Activated naive CD8-positive, alpha-beta T cell treated with anti-CD3 and anti-CD28 coated beads, Interleukin-2, amount 50 U/mL, for 16 hours (primary cell): ENCODE data around the gene USP35.
"Not testable (repeated sequence)": the region's sequence is repeated elsewhere in the genome, so short reads cannot be mapped to it uniquely, and the experiment has no call there.

ENCODE experiments used
- DNase-seq: peaks from one replicate; pipeline ENCODE4 v3.0.0-alpha.2; 2020; ENCODE audit warnings: low read depth, low spot score

Gene USP35

DNA sequence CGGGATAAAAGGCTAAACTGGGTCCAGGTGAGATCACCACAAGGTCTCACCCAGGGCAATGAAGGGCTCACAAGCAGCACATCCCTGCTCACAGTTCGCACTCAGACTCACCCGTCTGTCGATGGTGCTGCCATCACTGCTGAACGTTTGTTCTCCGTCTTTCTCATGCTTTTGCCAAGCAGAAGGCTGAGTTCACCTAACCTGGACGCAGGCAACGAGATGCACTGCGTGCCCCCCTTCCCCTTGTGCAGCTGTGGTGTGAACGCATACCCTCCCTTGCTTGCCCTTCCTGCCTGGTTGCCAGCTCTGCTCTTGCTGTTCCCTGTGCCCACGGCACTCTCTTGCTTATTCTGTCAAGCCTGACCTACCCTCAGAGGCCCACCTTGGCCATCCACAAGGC is 18.3 kb upstream of the USP35 start:
- no peak for DNase-seq

DNA sequence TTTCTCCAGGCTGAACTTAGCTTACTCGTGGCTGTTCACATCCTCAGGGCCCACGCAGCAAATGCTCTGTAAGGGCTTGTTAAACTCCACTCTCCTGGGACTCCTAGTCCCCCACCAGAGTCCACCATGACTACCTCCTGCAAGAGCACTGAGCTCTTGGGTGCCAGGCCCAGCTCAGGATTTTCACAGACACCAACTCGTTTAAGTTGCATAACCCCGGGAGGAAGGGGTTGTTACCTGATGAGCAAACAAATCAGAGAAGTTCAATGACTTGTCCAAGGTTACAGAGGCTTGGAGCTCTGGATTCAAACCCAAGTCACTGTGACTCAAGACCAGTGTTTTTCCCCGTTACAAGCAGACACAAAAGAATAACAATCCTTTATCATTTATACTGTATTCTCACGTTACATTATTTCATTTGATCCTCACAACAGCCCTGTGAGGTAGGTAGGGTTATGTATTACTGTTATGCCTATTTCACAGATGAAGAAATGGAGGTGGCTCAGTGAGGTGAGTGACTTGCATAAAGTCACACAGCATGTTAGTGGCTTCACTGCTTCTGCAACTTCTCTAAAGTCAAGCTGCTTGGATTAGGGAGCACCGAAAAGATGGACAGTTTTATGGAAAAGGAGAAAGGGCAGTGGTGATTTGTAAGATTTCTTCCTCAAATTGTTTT is 17.7 kb upstream of the USP35 start:
- no peak for DNase-seq

DNA sequence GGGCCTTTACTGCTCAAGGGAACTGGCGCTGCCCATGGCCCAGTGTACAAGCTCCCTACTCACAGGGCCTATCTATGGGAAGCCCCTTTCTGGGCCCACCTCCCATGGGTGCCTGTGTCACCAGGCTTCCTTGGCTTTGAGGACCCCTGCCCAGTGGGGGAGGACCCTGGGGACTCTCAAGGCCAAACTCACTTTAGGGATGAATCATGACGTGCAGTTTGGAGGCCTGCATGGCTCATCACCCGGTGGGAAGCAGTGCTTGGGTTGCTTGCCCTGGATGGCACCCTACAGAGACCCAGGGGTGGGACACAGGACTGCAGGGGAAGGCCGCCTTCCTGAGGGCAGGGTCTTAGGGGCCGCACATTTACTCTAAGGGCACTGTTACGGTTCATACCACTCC is 16.8 kb upstream of the USP35 start:
- DNase-seq: no peak

DNA sequence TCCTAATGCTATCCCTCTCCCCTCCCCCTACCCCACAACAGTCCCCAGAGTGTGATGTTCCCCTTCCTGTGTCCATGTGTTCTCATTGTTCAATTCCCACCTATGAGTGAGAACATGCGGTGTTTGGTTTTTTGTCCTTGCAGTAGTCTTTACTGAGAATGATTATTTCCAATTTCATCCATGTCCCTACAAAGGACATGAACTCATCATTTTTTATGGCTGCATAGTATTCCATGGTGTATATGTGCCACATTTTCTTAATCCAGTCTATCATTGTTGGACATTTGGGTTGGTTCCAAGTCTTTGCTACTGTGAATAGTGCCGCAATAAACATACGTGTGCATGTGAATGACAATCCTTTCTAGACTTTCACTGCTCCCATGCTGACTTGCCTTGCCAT is 12.9 kb upstream of the USP35 start:
- not testable (repeated sequence) for DNase-seq

DNA sequence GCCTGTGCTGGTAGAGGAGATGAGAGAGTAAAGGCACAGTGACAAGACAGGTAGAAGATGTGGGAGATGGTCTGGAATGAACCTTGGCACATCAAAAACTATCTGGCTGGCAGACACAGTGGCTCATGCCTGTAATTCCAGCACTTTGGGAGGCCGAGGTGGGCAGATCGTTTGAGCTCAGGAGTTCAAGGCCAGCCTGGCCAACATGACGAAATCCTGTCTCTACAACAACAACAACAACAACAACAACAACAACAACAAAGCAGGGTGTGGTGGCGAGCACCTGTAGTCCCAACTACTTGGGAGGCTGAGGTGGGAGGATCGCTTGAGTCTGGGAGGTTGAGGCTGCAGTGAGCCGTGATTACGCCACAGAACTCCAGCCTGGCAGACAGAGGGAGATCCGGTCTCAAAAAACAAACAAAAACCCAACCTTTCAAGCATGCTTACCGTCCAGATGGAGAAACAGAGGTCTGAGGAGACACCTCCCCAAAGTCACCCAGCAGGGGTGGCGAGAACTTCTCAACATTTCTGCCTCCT is 12.0 kb upstream of the USP35 start:
- DNase-seq: no peak

DNA sequence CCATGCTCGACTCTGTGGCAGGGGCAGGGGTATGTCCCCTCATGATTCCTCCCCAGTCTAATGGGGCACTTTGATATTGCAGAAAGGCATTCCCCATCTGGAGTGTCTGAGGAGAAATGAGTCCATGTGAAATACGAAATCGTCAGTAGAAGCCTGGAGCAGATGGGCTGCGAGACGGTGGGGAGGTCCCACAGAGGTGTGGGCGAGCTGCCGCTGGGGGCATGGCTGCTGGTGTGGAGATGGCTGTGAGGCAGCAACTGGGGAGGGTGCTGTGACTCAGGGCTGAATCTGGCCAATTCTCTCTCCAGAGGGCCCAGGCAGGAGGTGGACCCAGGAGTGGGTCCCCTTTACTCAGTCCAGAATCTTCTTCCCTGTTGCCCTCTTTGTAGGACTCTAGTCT is 11.5 kb upstream of the USP35 start:
- no peak for DNase-seq

DNA sequence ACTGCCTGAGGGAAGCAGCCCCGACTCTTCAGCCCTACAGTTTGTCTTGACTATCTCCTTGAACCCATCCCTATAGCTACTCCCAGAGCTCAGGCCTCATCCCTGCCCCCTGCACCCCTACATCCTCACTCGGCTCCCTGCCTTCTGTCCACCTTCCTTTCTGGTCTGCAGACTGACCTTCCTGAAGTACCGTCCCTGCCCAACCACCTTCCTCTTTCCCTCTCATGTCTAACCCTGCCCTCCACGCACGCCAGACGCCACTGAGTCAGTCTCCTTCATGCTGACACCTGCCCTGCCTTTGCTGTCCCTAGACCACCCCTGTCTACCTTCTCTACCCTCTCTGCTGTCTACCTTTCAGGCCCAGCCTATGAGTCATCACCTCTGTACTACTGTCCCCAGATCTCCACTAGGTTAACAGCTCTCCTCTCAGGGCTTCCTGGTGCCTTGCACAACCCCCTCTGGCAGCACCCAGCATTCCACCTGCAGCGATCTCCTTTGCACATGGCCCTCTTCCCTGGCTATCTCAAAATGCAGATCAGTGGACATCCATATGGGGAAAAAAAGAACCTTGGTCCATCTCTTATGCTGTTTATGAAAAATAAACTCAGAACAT is 9.2 kb upstream of the USP35 start:
- DNase-seq: no peak

DNA sequence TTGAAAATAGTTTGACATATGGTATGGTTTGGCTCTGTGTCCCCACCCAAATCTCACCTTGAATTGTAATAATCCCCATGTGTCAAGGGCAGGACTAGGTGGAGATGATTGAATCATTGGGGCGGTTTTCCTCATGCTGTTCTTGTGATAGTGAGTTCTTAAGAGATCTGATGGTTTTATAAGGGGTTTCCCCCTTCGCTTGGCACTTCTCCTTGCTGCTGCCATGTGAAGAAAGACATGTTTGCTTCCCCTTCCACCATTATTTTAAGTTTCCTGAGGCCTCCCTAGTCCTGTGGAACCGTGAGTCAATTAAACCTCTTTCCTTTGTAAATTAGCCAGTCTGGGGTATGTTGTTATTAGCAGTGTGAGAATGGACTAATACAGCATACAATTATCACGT is 8.0 kb upstream of the USP35 start:
- DNase-seq: no peak

DNA sequence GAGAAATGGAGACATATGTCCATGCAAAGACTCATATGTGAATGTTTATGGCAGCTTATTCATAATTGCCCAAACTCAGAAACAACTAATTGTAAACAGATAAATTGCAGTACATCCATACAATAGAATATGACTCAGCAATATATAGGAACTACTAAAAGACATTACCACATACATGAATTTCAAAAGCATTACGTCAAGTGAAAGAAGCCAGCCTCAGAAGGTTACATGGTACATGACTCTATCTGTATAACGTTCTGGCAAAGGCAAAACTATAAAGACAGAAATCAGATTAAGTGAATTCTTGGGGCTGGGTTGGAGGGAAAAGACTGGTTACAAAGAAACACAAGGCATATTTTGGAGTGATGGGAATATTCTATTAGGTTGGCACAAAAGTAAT is 7.5 kb upstream of the USP35 start:
- no peak for DNase-seq

DNA sequence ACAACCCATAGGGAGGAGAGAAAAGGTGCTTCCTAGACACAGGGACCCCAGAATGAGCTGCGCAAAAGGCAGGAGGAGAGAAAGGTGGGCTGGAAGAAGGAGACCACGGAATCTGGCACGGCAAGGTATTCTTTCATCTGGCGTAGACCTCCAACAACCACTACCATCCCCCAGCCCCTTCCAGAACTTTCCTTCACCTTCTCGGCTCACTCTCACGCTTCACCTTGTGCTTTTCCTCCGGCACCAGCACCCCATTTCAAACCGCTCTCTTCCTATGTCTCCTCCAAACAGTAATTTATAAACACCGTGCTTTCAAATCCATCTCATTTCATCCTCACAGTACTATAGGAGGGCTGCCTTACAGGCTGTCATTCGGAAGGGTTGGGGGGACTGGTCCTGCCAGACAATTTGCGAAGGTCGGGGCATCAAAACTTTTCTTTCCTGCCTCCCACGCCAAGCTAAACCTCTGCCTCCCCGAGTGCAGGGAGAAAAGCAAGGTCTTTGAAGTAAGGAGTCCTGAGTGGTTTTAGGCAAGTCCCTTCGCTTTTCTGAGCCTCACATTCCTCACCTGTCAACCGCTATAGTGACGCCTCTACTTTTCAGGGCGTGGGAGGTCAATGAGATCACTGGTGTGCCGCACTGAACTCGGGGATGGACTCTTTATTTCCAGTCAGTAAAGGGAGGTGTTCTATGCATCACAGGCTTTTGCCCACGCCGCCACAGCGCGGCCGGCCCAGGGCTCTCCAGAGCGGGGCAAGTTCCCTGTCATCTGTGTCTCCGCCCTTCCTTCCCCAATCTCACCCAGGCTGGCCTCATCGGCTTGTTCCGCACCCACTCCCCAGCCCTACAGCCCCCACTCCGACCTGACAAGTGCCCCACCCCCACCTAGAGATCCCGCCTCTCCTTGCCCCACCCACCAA is 1.1 kb upstream of the USP35 start:
- DNase-seq: peak; percentile 54

DNA sequence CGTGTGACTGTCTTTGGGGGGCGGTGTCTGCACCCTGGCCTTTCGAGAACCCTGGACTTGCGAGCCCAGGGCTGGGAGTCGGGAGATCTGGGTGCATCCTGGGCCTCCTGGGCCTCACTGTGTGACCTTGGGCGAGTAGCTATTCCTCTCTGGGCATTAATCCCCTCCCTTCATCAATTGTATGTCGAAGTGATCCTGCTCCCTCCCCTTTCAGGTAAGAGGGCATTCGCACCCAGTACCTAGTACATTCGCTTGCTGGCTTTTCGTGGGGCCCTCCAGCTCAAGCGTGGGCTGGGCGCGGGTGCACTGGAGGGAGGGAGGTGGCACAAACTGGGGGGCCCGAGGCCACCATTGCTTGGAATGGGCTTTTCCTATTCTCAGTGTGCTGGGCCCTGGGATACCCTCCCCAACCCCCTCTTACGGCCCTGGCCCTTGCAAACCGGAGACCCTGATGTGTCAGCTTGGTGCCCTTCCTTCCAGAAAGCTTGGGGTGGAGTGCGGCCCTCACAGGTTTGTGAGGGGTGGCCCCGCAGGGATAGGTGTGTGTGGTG is 530 bp downstream of the USP35 start:
- DNase-seq: no peak

DNA sequence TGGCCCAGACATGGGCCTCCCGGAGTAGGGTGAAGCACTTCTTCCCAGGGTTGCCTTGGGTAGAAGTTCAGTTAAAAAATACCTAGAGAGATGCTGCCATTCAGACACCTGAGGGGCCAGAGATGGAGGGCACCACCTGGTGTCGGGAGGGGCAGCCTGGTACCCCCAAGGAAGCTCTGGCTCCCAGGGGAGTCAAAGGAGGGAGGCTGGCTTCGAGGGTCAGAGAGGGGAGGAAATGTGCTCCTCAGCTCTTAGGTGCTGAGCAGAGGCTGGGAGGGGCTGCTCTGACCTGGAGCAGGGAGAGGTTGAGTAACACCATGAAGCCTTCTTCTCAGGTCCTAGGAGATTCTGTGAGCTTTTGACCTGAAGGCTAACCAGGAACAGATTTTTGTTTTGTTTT is 1.1 kb downstream of the USP35 start:
- no peak for DNase-seq

DNA sequence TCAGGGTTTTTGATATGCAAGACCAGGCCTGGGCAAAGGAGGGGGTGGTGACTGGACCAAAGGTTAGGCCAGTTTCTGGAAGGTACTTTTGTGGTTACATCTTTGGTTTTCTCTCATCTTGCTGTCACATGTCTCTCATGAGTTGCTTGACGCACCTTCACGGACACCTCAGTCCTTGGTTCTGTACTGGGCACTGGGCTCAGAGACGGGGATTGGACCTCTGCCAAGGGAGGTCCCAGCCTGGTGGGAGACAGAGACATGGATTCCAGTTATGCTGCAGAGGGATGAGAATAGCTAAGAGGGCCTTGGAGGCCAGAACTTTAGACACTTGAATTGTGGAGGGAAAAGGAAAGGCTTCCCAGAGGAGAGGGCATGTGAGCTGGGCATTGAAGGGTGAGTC is 1.7 kb downstream of the USP35 start:
- DNase-seq: no peak

DNA sequence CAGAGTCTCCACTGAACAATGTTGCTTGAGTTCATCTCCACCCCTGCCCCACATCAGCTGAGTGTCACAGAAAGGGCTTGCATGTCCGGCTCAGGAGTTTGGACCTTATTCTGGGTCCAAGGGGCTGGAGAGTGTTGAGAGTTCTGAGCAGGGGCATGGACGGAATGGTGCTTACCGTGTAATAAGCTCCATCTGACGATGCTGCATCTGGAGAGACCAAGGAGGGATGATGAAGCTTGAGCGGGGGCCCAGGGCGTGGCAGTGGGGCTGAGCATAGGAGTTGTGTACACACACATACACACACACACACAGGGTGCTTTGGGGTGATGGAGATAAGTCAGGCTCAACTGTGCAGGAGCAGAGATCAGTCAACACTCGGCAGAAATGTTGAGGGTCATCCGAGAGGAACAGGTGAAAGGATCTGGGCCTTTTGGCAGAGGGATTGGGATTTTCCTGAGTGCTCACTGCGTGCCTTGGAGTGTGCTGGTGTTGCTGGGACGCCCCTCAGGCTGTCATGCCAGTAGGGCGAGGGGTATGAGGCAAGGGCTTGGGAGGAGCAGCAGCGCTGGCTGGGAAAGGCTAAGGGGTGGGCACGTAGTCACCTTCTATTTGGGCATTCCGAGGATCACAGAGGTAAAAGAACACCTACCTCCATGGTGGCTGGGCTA is 2.3 kb downstream of the USP35 start:
- no peak for DNase-seq

DNA sequence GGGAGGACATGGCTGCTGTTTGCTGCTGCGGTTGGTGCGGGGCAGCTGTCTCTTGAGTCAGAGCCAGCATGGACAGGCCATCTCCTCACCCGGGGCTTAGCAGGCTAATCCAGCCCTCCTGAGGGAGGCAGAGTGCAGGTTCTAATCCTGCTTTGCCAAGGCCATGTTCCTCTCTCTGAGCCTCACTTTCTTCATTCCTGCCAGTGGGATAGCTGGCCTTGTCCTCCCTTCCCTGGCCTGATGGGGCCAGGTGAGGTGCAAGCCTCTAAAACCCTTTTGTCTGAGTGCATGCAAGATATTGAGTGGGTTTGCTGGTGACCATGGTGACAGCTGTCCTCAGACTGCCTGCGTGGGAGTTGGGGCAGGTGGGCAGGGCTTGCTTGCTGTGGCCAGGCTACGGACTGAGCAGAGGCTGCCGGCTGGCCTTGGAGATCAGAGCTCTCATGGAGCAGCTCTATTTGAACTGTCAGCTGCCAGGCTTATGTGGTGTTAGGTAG is 3.6 kb downstream of the USP35 start:
- DNase-seq: no peak

DNA sequence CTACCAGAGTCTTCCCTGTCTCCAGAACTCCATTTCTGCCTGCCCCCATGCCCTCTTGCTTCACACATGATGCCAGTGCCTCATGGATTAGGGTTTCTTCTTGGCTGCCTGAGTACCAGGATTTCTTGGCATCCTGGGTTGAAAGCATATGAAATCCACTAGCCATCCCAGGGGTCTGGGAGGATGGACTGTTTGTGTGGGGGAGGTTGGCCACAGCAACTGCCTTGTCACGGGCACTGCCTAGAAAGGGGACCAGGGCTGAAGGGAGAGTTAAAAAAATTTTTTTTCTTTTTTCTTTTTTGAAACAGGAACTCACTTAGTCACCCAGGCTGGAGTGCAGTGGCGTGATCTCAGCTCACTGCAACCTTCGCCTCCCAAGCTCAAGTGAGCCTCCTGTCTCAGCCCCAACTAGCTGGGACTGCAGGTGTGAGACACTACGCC is 4.2 kb downstream of the USP35 start:
- no peak for DNase-seq

DNA sequence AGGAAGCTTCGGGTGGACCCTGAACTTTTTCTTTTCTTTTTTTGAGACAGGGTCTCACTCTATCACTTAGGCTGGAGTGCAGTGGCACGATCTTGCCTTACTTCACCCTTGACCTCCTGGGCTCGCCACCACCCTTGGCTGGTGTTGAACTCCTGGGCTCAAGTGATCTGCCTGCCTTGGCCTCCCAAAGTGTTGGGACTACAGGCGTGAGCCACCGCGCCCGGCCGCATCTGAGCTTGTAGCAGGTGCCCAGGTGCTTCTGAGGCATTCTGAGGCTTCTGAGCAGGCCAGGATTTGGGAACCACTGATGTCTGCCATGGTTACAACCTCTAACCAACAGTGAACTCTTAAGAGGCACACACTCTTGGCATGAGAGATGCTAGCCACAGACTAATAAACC is 5.1 kb downstream of the USP35 start:
- no peak for DNase-seq

DNA sequence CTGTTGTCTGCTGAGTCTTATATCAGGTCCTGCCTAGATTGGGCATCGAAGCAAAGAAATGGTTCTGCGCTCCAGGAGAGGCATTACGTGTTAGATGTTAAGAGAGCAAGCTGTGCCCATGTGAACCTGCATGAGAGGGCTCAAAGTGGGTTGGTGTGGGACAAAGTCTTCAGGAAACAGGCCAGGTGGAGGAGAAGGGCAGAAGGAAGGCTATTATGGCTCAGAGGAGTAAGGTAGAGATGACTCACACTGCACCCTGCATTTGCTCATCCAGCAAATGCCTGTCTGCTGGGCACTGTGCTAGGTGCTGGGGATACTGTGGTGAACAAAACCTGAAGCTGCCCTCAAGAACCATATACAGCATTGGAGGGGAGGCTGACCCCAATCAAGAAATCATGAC is 5.8 kb downstream of the USP35 start:
- DNase-seq: no peak

DNA sequence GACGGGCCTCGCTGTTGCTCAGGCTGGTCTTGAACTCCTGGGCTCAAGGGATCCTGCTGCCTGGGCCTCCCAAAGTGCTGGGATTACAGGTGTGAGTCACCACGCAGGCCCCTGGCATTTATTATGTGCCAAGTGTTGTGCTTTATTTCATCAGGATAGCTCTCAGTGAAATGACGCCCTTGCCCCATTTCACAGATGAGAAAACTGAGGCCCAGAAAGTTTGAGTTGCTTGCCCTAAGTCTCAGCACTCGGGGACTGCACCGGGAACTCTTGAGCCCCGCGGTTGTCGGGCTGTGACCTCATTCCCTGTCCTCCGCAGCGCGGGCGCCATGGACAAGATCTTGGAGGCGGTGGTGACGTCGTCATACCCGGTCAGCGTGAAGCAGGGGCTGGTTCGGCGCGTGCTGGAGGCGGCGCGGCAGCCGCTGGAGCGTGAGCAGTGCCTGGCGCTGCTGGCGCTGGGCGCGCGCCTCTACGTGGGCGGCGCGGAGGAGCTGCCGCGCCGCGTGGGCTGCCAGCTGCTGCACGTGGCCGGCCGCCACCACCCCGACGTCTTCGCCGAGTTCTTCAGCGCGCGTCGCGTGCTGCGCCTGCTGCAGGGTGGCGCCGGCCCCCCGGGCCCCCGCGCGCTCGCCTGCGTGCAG is 7.3 kb downstream of the USP35 start:
- DNase-seq: no peak

DNA sequence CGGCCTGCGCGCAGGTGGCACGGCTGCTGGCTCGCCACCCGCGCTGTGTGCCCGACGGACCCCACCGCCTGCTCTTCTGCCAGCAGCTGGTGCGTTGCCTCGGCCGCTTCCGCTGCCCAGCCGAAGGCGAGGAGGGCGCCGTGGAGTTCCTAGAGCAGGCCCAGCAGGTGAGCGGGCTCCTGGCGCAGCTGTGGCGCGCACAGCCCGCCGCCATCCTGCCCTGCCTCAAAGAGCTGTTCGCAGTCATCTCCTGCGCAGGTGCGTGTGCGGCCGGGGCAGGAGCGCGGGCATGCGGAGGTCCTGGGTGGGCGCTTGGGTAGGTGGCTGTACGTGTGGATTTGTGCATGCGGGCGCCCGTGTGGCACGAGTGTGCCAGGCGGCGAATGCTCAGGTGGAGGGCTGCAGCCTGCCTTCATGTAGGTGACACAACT is 8.0 kb downstream of the USP35 start:
- no peak for DNase-seq

DNA sequence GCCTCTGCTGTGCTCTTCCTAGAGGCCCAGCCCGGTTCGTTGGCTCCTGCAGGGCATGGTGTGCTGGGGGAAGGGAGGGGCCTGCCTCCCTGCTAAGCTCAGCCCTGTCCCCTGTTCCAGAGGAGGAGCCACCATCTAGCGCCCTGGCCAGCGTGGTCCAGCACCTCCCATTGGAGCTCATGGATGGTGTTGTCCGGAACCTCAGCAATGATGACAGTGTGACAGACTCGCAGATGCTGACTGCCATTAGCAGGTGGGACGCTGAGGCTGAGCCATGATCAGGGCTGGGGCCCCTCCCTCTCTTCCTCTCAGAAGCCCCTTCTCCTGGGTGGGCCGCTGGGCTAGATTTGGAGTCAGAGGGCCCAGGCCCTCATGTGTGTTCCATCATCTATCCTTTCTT is 9.1 kb downstream of the USP35 start:
- DNase-seq: no peak
